GM23338 (cell line): ENCODE data around the gene DYNLT4. TPM values are rescaled to one million over a fixed set of nuclear protein-coding genes. Genes with fewer than 3 reads are reported as not detected.

Experiments
- ATAC-seq: fragments of 200-7000 bp; cut with Tn5 transposase; 3 replicates; pipeline ENCODE4 v1.9.1; 2020
- DNase-seq: peaks from one replicate; pipeline ENCODE4 v3.0.0-alpha.2; 2015; ENCODE audit warnings: low spot score
- H2AFZ ChIP-seq: fragments of 200-600 bp; sonication (generic); 2 replicates; pipeline ENCODE4 v1.8.0; 2016; ENCODE audit warnings: antibody characterized with exemption, mild to moderate bottlenecking, moderate library complexity
- H3F3A ChIP-seq: fragments of 200-600 bp; sonication (generic); replicated peaks from 2 replicates; pipeline ENCODE4 v1.8.0; 2017; ENCODE audit warnings: antibody characterized with exemption, mixed run types, low read depth
- H3K27ac ChIP-seq: fragments of 200-600 bp; sonication (generic); 2 replicates; pipeline ENCODE4 v1.6.1; 2016; ENCODE audit warnings: low read depth
- H3K27me3 ChIP-seq: fragments of 200-600 bp; sonication (generic); 2 replicates; pipeline ENCODE4 v1.8.0; 2016; ENCODE audit warnings: mild to moderate bottlenecking, mixed run types, moderate library complexity; ENCODE audit not compliant: insufficient read depth
- H3K36me3 ChIP-seq: fragments of 200-600 bp; sonication (generic); 2 replicates; pipeline ENCODE4 v1.8.0; 2016; ENCODE audit warnings: mild to moderate bottlenecking; ENCODE audit not compliant: insufficient read depth
- H3K4me1 ChIP-seq: fragments of 200-600 bp; sonication (generic); 2 replicates; pipeline ENCODE4 v1.8.0; 2016; ENCODE audit warnings: mild to moderate bottlenecking, moderate library complexity; ENCODE audit not compliant: insufficient read depth
- H3K4me2 ChIP-seq: fragments of 200-600 bp; sonication (generic); 2 replicates; pipeline ENCODE4 v1.7.1; 2017; ENCODE audit warnings: mixed run types
- H3K4me3 ChIP-seq: fragments of 200-600 bp; sonication (generic); 2 replicates; pipeline ENCODE4 v1.6.1; 2016; ENCODE audit warnings: mixed run types
- H3K79me2 ChIP-seq: fragments of 200-600 bp; sonication (generic); replicated peaks from 2 replicates; pipeline ENCODE4 v1.8.0; 2017; ENCODE audit warnings: mild to moderate bottlenecking; ENCODE audit not compliant: insufficient read depth
- H3K9me2 ChIP-seq: fragments of 200-600 bp; sonication (generic); 2 replicates; pipeline ENCODE4 v1.8.0; 2017; ENCODE audit not compliant: insufficient read depth
- H4K20me1 ChIP-seq: fragments of 200-600 bp; sonication (generic); replicated peaks from 2 replicates; pipeline ENCODE4 v1.8.0; 2017; ENCODE audit warnings: mild to moderate bottlenecking; ENCODE audit not compliant: insufficient read depth
- H3K27ac Mint-ChIP-seq: 2 replicates; pipeline ENCODE4 v1.8.0; 2020; ENCODE audit warnings: inconsistent platforms, mild to moderate bottlenecking, moderate library complexity, mixed read lengths
- H3K27me3 Mint-ChIP-seq: 3 replicates; pipeline ENCODE4 v1.8.0; 2022; ENCODE audit warnings: low read depth, mild to moderate bottlenecking, moderate library complexity, mixed read lengths, inconsistent platforms; ENCODE audit not compliant: insufficient read depth, poor library complexity
- H3K36me3 Mint-ChIP-seq: 3 replicates; pipeline ENCODE4 v1.8.0; 2021; ENCODE audit warnings: low read depth, mild to moderate bottlenecking, inconsistent platforms, moderate library complexity, mixed read lengths
- H3K4me1 Mint-ChIP-seq: 3 replicates; pipeline ENCODE4 v1.8.0; 2020; ENCODE audit warnings: mild to moderate bottlenecking, inconsistent platforms, mixed read lengths
- H3K4me3 Mint-ChIP-seq: 3 replicates; pipeline ENCODE4 v1.8.0; 2021; ENCODE audit warnings: moderate library complexity, mild to moderate bottlenecking, inconsistent platforms, mixed read lengths
- H3K9me3 Mint-ChIP-seq: 3 replicates; pipeline ENCODE4 v1.8.0; 2020; ENCODE audit warnings: moderate library complexity, mild to moderate bottlenecking, inconsistent platforms, mixed read lengths
- EZH2 ChIP-seq: fragments of 200-600 bp; sonication (generic); IDR thresholded peaks from one replicate; pipeline ENCODE4 v1.8.0; 2017; ENCODE audit warnings: antibody characterized with exemption, mild to moderate bottlenecking, low read depth; ENCODE audit not compliant: unreplicated experiment
- JUNB ChIP-seq: IDR thresholded peaks from one replicate; pipeline ENCODE4 v1.6.1; 2016; ENCODE audit warnings: antibody characterized with exemption; ENCODE audit not compliant: unreplicated experiment
- NANOG ChIP-seq: IDR thresholded peaks from 2 replicates; pipeline ENCODE4 v1.6.1; 2016; ENCODE audit warnings: antibody characterized with exemption, borderline replicate concordance
- POLR2AphosphoS5 ChIP-seq: IDR thresholded peaks from 2 replicates; pipeline ENCODE4 v1.6.1; 2016; ENCODE audit warnings: antibody characterized with exemption, low read depth
- REST ChIP-seq: IDR thresholded peaks from one replicate; pipeline ENCODE4 v1.6.1; 2018; ENCODE audit warnings: antibody characterized with exemption; ENCODE audit not compliant: unreplicated experiment
- ZNF114 ChIP-seq: fragments of 250-450 bp; sonication (Bioruptor Pico); IDR thresholded peaks from 2 replicates; pipeline ENCODE4 v1.5.0; 2020; ENCODE audit warnings: mild to moderate bottlenecking, moderate library complexity
- ZNF331 ChIP-seq: fragments of 250-450 bp; sonication (Bioruptor Pico); IDR thresholded peaks from 2 replicates; pipeline ENCODE4 v1.5.0; 2020; ENCODE audit warnings: low read depth, mild to moderate bottlenecking, moderate library complexity
- polyA plus RNA-seq: library from polyadenylated mRNA; unstranded; fragments of >200 nt; fragmentation: Nextera tagmentation; extraction: Ambion mirVana; gene quantifications from 2 replicates; pipeline ENCODE4 v1.2.1, GENCODE V29; 2016
- total RNA-seq: library from RNA; depleted of rRNA; stranded (reverse); fragments of >200 nt; shearing (Covaris generic); gene quantifications from 2 replicates; pipeline ENCODE4 v1.2.3, GENCODE V29; 2014
- TF ChIP-seq, protein P1 (sequence below): IDR thresholded peaks from 2 replicates; pipeline ENCODE4 v1.6.1; 2016; ENCODE audit warnings: antibody characterized with exemption

The DYNLT4 gene
- total and polyA plus RNA-seq, 2 experiments from 2014 or later = 0.73 TPM; not detected in 1

DNA sequence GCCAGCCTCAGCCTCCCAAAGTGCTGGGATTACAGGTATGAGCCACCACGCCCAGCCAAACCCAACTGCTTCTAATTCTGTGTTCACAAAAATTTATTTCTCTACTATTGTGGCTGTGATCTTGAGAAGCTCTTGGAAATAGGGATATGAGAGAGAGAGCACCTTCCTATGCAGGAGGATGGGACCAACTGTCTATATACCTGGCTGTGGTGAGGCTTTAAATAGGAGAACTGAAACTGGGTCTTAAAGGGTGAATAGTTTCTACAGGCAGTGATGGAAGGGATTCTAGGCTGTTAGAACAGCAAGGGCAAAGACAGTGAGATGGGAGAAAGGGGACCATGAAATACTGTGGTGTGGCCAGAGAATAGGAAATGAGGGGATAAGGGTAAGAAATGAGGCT, 44.2 kb upstream of the DYNLT4 start (continued):
- TF ChIP-seq NANOG (no peak), EZH2 (no peak)

DNA sequence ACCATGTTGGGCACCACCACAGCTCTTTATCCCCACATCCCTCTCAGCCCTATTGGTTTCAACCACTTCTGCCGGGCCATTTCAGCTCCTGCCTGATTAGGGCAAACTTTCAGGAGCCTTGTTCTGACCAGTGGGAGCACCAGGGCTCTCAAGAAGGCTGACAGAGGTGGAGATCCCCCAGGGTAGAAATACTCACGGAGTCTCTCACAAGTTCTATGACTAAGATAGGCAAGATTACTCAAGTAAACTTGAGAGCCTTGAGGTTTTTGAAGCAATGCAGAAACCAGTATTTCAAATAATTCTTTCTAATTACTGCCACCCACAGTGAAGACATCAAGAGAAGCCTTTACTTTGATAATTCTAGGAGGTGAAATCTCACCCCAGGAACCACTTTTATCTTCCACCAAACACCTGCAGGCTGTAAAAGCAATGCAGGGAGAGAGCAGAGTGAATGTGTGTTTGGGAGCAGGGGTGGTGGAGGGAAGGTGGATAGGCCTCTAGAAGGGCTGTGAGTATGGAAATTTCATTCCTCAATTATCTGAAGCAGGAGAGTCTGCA, 42.5 kb upstream of the DYNLT4 start:
- no peak overlapping the region for H3K4me2 ChIP-seq
- no peak overlapping the region for H2AFZ ChIP-seq
- H3K27me3 ChIP-seq = no peaks in the 10 kb centered on the region
- no peak for TF ChIP-seq ZNF114 (CRISPR knock-in tag)
- no peak for TF ChIP-seq JUNB
- TF ChIP-seq REST = no peak
- TF ChIP-seq, protein P1, sequence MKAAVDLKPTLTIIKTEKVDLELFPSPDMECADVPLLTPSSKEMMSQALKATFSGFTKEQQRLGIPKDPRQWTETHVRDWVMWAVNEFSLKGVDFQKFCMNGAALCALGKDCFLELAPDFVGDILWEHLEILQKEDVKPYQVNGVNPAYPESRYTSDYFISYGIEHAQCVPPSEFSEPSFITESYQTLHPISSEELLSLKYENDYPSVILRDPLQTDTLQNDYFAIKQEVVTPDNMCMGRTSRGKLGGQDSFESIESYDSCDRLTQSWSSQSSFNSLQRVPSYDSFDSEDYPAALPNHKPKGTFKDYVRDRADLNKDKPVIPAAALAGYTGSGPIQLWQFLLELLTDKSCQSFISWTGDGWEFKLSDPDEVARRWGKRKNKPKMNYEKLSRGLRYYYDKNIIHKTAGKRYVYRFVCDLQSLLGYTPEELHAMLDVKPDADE = no peak
- no peaks in the 10 kb centered on the region for H3K9me2 ChIP-seq
- H3K4me3 ChIP-seq = no peak overlapping the region
- Mint-ChIP-seq H3K27ac (no peak overlapping the region), H3K9me3 (no peaks in the 10 kb centered on the region), H3K4me1 (no peaks in the 10 kb centered on the region), H3K36me3 (no peaks in the 10 kb centered on the region), H3K27me3 (peaks cover 3% of the 10 kb centered on the region), H3K4me3 (no peak overlapping the region)
- no peaks in the 10 kb centered on the region for H3F3A ChIP-seq
- ATAC-seq = no peak
- no peaks in the 10 kb centered on the region for H4K20me1 ChIP-seq
- no peaks in the 10 kb centered on the region for H3K79me2 ChIP-seq
- H3K36me3 ChIP-seq = no peaks in the 10 kb centered on the region
- DNase-seq = no peak
- no peaks in the 10 kb centered on the region for H3K4me1 ChIP-seq
- no peak overlapping the region for H3K27ac ChIP-seq

DNA sequence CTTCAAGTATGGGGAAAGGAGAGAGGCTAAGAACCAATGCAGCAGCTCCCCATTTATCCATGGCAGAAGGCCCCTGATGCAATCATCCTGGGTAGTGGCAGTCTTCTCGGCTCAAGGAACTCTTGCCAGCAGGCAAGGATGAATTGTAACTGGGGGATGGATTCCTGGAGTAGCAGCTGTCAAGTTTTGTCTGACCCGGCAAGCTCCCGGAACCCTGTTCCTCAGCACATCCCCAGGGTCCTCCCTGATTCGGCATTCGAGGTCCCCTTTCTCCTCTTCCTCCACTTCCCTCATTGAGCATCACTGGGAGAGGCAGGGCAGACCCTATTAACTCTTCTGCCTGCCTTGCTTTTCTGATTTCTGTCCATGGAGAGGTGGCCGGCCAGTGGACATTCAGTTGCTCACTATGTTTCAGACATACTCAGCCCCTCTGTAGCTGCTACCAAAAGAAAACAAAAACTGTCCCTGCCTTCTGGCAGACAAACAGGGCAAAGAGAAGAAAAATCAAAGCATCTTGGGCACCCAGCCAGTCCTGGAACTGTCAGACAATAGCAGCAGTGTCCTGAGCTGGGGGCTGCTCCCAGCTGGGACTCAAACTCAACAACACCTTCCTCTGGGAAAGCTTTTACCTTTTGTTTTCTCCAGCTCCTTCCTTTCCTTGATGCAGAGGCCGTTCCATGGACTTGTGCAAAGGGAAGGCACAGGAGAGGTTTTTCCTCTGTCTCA, 41.5 kb upstream of the DYNLT4 start:
- H3K27me3 ChIP-seq = no peaks in the 10 kb centered on the region
- Mint-ChIP-seq H3K27me3 (peaks cover 6% of the 10 kb centered on the region), H3K4me3 (no peak overlapping the region), H3K9me3 (0 out of 3 replicates have a peak, but pooled peaks cover 4% of the 10 kb centered on the region), H3K4me1 (no peaks in the 10 kb centered on the region; the same call in 2 of the 3 replicates), H3K27ac (no peak overlapping the region), H3K36me3 (0 out of 3 replicates have a peak, but pooled peaks cover 3% of the 10 kb centered on the region)
- ATAC-seq (no peak), DNase-seq (no peak)
- H3K4me1 ChIP-seq = 0 out of 2 replicates have a peak, but pooled peaks cover 4% of the 10 kb centered on the region
- no peak overlapping the region for H2AFZ ChIP-seq
- H3K4me2 ChIP-seq = no peak overlapping the region
- H3F3A ChIP-seq = no peaks in the 10 kb centered on the region
- H4K20me1 ChIP-seq = no peaks in the 10 kb centered on the region
- no peak overlapping the region for H3K4me3 ChIP-seq
- no peak overlapping the region for H3K27ac ChIP-seq
- no peaks in the 10 kb centered on the region for H3K9me2 ChIP-seq
- H3K36me3 ChIP-seq = no peaks in the 10 kb centered on the region
- no peaks in the 10 kb centered on the region for H3K79me2 ChIP-seq
- no peak for TF ChIP-seq EZH2
- no peak for TF ChIP-seq ZNF331 (CRISPR knock-in tag)
- no peak for TF ChIP-seq POLR2AphosphoS5
